ENCODE measurements around the gene URI1. TPM values are rescaled to one million over a fixed set of nuclear protein-coding genes. Genes with fewer than 3 reads are reported as not detected.

Gene URI1
- total RNA-seq, 6 donors from 2014 or later: 23.3 to 56.7 (median 40.3) TPM

DNA sequence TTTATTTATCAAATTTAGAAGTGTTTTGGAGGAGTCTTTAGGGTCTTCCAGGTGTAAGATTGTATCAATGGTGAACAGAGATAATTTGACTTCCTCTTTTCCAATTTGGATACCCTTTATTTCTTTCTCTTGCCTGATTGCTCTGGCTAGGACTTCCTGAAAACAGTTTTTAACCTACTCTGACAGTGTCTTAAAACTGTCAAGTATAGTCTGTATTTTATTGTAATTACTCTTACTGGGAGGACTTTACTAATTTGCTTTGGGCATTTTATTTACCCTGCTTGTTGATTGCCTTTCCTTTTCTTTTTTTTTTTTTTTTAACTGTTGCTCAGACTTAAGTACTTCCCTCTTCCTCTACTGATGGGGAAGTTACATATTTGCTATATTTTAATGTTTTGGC is 81.3 kb downstream of the URI1 start:
- ATAC-seq (ENCODE audit: low FRiP score in 2 of 2) (no peak), DNase-seq (no peak)
- H3K27ac ChIP-seq: no peak overlapping the region
- no peaks in the 10 kb centered on the region for H3K9me3 ChIP-seq
- no peak overlapping the region for H3K4me3 ChIP-seq
- TF ChIP-seq EP300 (IDR thresholded peaks at IDR 0.05) (no peak), POLR2AphosphoS5 (IDR thresholded peaks at IDR 0.05) (no peak), POLR2A (IDR thresholded peaks at IDR 0.05) (no peak)
- TF ChIP-seq, protein P1, sequence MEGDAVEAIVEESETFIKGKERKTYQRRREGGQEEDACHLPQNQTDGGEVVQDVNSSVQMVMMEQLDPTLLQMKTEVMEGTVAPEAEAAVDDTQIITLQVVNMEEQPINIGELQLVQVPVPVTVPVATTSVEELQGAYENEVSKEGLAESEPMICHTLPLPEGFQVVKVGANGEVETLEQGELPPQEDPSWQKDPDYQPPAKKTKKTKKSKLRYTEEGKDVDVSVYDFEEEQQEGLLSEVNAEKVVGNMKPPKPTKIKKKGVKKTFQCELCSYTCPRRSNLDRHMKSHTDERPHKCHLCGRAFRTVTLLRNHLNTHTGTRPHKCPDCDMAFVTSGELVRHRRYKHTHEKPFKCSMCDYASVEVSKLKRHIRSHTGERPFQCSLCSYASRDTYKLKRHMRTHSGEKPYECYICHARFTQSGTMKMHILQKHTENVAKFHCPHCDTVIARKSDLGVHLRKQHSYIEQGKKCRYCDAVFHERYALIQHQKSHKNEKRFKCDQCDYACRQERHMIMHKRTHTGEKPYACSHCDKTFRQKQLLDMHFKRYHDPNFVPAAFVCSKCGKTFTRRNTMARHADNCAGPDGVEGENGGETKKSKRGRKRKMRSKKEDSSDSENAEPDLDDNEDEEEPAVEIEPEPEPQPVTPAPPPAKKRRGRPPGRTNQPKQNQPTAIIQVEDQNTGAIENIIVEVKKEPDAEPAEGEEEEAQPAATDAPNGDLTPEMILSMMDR (IDR thresholded peaks at IDR 0.05): no peak
- H3K27me3 ChIP-seq: no peaks in the 10 kb centered on the region
- H3K36me3 ChIP-seq: peaks cover 0 to 4% (median 0%) of the 10 kb centered on the region in 4 donors
- H3K4me1 ChIP-seq: no peaks in the 10 kb centered on the region

DNA sequence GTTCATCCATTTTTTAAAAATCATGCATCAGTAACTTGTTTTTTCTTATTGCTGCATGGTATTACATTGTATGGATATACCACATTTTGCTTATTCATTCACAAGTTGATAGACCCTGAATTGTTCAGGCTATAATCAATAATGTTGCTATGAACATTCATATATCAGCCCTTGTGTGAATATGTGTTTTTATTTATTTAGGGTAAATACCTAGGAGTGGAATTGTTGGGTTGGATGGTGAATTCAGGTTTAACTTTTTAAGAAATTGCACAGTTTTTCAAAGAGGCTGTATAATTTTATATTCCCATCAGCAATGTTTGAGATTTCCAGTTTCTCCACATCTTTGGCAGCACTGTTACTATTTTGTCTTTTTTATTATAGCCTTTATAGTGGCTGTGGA is 82.1 kb downstream of the URI1 start:
- no peaks in the 10 kb centered on the region for H3K4me1 ChIP-seq
- no peak overlapping the region for H3K4me3 ChIP-seq
- no peaks in the 10 kb centered on the region for H3K27me3 ChIP-seq
- no peak for ATAC-seq (ENCODE audit: low FRiP score in 2 of 2)
- H3K9me3 ChIP-seq: no peaks in the 10 kb centered on the region
- no peaks in the 10 kb centered on the region for H3K36me3 ChIP-seq
- DNase-seq: no peak
- TF ChIP-seq POLR2AphosphoS5 (IDR thresholded peaks at IDR 0.05) (no peak), EP300 (IDR thresholded peaks at IDR 0.05) (no peak), POLR2A (IDR thresholded peaks at IDR 0.05) (no peak)
- TF ChIP-seq, protein P1 (IDR thresholded peaks at IDR 0.05): no peak
- no peak overlapping the region for H3K27ac ChIP-seq

DNA sequence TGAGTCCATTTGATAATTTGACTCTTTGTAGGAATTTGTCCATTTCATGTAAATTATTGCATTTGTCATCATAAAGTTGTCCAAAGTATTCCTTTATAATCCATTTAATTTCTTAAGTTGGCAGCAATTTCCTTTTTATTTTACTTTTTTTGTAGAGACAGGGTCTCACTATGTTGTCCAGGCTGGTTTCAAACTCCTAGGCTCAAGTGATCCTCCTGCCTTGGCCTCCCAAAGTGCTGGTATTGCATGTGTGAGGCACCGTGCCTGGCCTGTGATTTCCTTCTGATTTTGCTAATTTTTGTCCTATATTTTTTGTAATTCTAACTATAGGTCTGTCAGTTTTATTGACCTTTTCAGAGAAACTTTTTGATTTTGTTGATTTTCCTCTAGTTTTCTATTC is 84.9 kb downstream of the URI1 start:
- no peaks in the 10 kb centered on the region for H3K27me3 ChIP-seq
- no peak overlapping the region for H3K27ac ChIP-seq
- WGBS, 2 donors: 96 to 100% methylated on average over 1 of the region's 1 CpG
- H3K4me3 ChIP-seq: no peak overlapping the region
- no peak for TF ChIP-seq POLR2A (IDR thresholded peaks at IDR 0.05)
- no peak for TF ChIP-seq POLR2AphosphoS5 (IDR thresholded peaks at IDR 0.05)
- no peak for TF ChIP-seq EP300 (IDR thresholded peaks at IDR 0.05)
- TF ChIP-seq, protein P1 (IDR thresholded peaks at IDR 0.05): no peak
- H3K9me3 ChIP-seq: no peaks in the 10 kb centered on the region
- H3K4me1 ChIP-seq: no peaks in the 10 kb centered on the region
- H3K36me3 ChIP-seq: peaks cover 0 to 3% (median 0%) of the 10 kb centered on the region in 4 donors
- DNase-seq: no peak
- ATAC-seq (ENCODE audit: low FRiP score in 2 of 2): no peak

- TF ChIP-seq POLR2AphosphoS5 (IDR thresholded peaks at IDR 0.05): no peak
- TF ChIP-seq, protein P1 (IDR thresholded peaks at IDR 0.05): no peak
- no peak for TF ChIP-seq EP300 (IDR thresholded peaks at IDR 0.05)
- no peak for TF ChIP-seq POLR2A (IDR thresholded peaks at IDR 0.05)
- H3K27ac ChIP-seq: no peak overlapping the region
- peaks cover 0 to 3% (median 0%) of the 10 kb centered on the region in 4 donors for H3K36me3 ChIP-seq
- no peaks in the 10 kb centered on the region for H3K4me1 ChIP-seq
- 71 to 88% methylated on average over 2 of the region's 2 CpGs for WGBS, 2 donors
- H3K27me3 ChIP-seq: no peaks in the 10 kb centered on the region
- no peak overlapping the region for H3K4me3 ChIP-seq
- ATAC-seq (ENCODE audit: low FRiP score in 2 of 2) (no peak), DNase-seq (no peak)
- no peaks in the 10 kb centered on the region for H3K9me3 ChIP-seq
Observed at GRCh38 chr19:30028118-30028991, 86.3 kb downstream of the URI1 start.

GRCh38 chr19:30028992-30029343 is 86.9 kb downstream of the URI1 start:
- H3K4me3 ChIP-seq: no peak overlapping the region
- ATAC-seq (ENCODE audit: low FRiP score in 2 of 2) (no peak), DNase-seq (no peak)
- no peaks in the 10 kb centered on the region for H3K9me3 ChIP-seq
- H3K27ac ChIP-seq: no peak overlapping the region
- peaks cover 0 to 3% (median 0%) of the 10 kb centered on the region in 4 donors for H3K36me3 ChIP-seq
- 97 to 100% methylated on average over 1 of the region's 1 CpG for WGBS, 2 donors
- H3K4me1 ChIP-seq: no peaks in the 10 kb centered on the region
- TF ChIP-seq EP300 (IDR thresholded peaks at IDR 0.05) (no peak), POLR2A (IDR thresholded peaks at IDR 0.05) (no peak), POLR2AphosphoS5 (IDR thresholded peaks at IDR 0.05) (no peak)
- TF ChIP-seq, protein P1 (IDR thresholded peaks at IDR 0.05): no peak
- H3K27me3 ChIP-seq: no peaks in the 10 kb centered on the region
